ENCODE data around the gene ACTG1. TPM values are rescaled to one million over a fixed set of nuclear protein-coding genes. Genes with fewer than 3 reads are reported as not detected.

Gene ACTG1
- total RNA-seq, 1 experiment from 2014 or later: 4,160 TPM

DNA sequence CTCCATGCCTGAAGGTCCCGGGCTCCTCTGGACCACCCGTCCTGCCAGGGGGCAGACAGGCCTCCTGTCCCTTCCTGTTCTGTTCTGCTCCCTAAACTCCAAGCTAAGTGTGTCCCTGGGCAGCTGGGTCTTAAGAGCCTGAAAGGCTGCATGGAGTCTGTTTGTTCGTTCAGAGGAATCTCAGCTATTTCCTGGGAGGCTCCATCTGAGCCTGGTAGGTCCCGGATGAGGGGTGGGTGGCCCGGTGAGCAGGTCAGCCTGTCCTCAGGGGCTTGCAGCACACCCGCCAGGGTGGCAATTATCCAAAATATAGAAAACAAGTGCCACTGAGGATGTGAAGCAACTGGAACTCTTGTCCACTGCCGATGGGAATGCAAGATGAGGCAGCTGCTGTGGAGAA is 12.6 kb downstream of the ACTG1 start:
- H2BK12ac ChIP-seq (ENCODE audit: insufficient read length, low read depth, low read length): no peak overlapping the region
- Mint-ChIP-seq H3K4me3 (no peak overlapping the region), H3K27ac (no peak overlapping the region), H3K36me3 (ENCODE audit: insufficient read depth in 1 of 3, low read depth in 3 of 3) (no peaks in the 10 kb centered on the region), H3K27me3 (ENCODE audit: low read depth) (peaks cover 15% of the 10 kb centered on the region), H3K4me1 (peaks cover 1 to 7% of the 10 kb centered on the region in 2 experiments; a peak in 3 of 4 replicates), H3K9me3 (no peaks in the 10 kb centered on the region)
- no peak overlapping the region for H4K5ac ChIP-seq (ENCODE audit: insufficient read length, low read depth, low read length)
- H3K9me3 ChIP-seq (ENCODE audit: control insufficient read depth, low read depth, low read length): no peaks in the 10 kb centered on the region
- no peak overlapping the region for H3K56ac ChIP-seq (ENCODE audit: insufficient read length, low read depth, low read length)
- no peak overlapping the region for H3K9ac ChIP-seq (ENCODE audit: extremely low read depth, insufficient read length, low read length)
- H3K4me2 ChIP-seq (ENCODE audit: insufficient read depth, insufficient read length, low read length): no peak overlapping the region
- no peak for TF ChIP-seq CTCF (conservative IDR thresholded peaks at IDR 0.05)
- no peaks in the 10 kb centered on the region for H4K20me1 ChIP-seq (ENCODE audit: control insufficient read depth, insufficient read depth, insufficient read length)
- no peak overlapping the region for H3K14ac ChIP-seq (ENCODE audit: insufficient read depth, low read length)
- H3K4me1 ChIP-seq (ENCODE audit: insufficient read depth, low read length): no peaks in the 10 kb centered on the region
- H2BK15ac ChIP-seq (ENCODE audit: low read depth, low read length): no peak overlapping the region
- H2BK120ac ChIP-seq (ENCODE audit: low read depth, low read length, poor library complexity, severe bottlenecking): no peak overlapping the region
- H3K27me3 ChIP-seq (ENCODE audit: insufficient read depth, low read length): no peaks in the 10 kb centered on the region
- H3K4ac ChIP-seq (ENCODE audit: low read depth, low read length): no peak overlapping the region
- H2BK5ac ChIP-seq (ENCODE audit: insufficient read length, low read length): no peak overlapping the region
- H2AK5ac ChIP-seq (ENCODE audit: insufficient read length, low read length): no peak overlapping the region
- peak; percentile 56 for DNase-seq
- no peak overlapping the region for H3K18ac ChIP-seq (ENCODE audit: insufficient read length, low read depth, low read length)
- no peak overlapping the region for H3K23ac ChIP-seq (ENCODE audit: insufficient read length, low read depth, low read length)
- no peak overlapping the region for H2BK20ac ChIP-seq (ENCODE audit: low read depth, low read length, poor library complexity, severe bottlenecking)
- H3K79me1 ChIP-seq (ENCODE audit: insufficient read depth, low read depth, low read length, poor library complexity, severe bottlenecking): no peaks in the 10 kb centered on the region
- H2AFZ ChIP-seq (ENCODE audit: low read length): no peak overlapping the region
- WGBS (ENCODE audit: extremely low coverage, insufficient read length, low lambda C conversion rate): no CpG with 5 or more reads among the region's 7 CpGs
- no peaks in the 10 kb centered on the region for H3K79me2 ChIP-seq (ENCODE audit: insufficient read depth, low read length)
- H3K27ac ChIP-seq (ENCODE audit: insufficient read length, low read depth, low read length): no peak overlapping the region
- H3K23me2 ChIP-seq (ENCODE audit: insufficient read length, low read depth, low read length, poor library complexity, severe bottlenecking): no peaks in the 10 kb centered on the region
- no peak overlapping the region for H4K91ac ChIP-seq (ENCODE audit: insufficient read length, low read depth, low read length)
- no peak overlapping the region for H3T11ph ChIP-seq (ENCODE audit: low read length)
- no peak overlapping the region for H4K8ac ChIP-seq (replicated peaks; ENCODE audit: insufficient read length, low read depth, low read length)

Measured in H9 (cell line).